ENCODE results near the gene DAZAP1.

DNA sequence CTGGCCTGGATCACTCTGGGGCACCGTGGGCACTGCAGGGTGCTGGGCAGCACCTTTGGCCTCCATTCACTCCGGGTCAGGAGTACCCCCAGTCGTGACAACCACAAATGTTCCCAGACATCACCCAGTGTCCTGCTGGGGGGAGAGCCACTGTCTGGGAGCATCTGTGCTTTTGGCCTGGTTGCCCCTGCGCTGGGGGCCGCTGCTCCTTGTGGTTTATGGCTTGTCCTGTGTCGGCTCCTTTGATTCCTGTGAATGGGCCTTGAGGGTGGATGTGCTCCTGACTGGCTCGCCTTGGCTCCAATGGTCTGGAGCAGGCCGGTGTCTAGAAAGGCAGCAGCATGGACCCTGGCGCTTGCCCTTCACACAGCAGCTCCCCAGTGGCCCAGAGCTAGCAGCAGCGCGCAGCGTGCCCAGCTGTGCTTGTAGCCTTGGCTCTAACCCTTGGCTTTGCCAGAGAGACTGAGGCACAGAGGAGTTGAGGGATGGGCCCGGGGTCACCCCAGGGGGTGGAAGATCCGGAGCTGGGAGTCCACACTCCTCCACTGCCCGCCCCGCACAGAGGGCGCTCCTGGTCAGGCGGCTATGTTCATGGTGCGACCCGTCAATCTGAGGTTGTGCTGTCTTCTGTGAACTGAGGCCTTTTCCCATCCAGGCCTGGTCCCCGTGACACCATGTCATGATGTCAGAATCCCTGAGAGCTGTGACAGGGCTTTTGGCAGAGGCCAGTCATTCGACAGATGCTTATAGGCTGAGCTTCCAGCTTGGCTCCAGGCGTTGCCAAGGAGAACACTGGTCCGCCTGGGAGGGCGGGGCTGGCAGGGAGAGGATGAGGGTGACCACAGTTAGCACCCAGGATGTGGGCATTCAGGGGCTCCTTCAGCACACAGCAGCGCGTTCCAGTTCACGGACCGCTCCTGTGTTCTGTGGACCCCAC lies 4.1 kb downstream of the DAZAP1 start:
- TF ChIP-seq, protein P1, sequence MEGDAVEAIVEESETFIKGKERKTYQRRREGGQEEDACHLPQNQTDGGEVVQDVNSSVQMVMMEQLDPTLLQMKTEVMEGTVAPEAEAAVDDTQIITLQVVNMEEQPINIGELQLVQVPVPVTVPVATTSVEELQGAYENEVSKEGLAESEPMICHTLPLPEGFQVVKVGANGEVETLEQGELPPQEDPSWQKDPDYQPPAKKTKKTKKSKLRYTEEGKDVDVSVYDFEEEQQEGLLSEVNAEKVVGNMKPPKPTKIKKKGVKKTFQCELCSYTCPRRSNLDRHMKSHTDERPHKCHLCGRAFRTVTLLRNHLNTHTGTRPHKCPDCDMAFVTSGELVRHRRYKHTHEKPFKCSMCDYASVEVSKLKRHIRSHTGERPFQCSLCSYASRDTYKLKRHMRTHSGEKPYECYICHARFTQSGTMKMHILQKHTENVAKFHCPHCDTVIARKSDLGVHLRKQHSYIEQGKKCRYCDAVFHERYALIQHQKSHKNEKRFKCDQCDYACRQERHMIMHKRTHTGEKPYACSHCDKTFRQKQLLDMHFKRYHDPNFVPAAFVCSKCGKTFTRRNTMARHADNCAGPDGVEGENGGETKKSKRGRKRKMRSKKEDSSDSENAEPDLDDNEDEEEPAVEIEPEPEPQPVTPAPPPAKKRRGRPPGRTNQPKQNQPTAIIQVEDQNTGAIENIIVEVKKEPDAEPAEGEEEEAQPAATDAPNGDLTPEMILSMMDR (IDR thresholded peaks at IDR 0.05) = no peak
- TF ChIP-seq, protein P2, sequence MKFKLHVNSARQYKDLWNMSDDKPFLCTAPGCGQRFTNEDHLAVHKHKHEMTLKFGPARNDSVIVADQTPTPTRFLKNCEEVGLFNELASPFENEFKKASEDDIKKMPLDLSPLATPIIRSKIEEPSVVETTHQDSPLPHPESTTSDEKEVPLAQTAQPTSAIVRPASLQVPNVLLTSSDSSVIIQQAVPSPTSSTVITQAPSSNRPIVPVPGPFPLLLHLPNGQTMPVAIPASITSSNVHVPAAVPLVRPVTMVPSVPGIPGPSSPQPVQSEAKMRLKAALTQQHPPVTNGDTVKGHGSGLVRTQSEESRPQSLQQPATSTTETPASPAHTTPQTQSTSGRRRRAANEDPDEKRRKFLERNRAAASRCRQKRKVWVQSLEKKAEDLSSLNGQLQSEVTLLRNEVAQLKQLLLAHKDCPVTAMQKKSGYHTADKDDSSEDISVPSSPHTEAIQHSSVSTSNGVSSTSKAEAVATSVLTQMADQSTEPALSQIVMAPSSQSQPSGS (CRISPR knock-in tag; IDR thresholded peaks at IDR 0.05; ENCODE audit: borderline replicate concordance, low read depth) = no peak
- TF ChIP-seq NFYB (CRISPR knock-in tag; conservative IDR thresholded peaks at IDR 0.05; ENCODE audit: low read depth) = no peak
- no peak for TF ChIP-seq IRF2 (CRISPR knock-in tag; IDR thresholded peaks at IDR 0.05; ENCODE audit: borderline replicate concordance, low read depth)
- TF ChIP-seq, protein P3, sequence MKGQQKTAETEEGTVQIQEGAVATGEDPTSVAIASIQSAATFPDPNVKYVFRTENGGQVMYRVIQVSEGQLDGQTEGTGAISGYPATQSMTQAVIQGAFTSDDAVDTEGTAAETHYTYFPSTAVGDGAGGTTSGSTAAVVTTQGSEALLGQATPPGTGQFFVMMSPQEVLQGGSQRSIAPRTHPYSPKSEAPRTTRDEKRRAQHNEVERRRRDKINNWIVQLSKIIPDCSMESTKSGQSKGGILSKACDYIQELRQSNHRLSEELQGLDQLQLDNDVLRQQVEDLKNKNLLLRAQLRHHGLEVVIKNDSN (CRISPR knock-in tag; IDR thresholded peaks at IDR 0.05) = no peak
- no peak for TF ChIP-seq TCF7 (CRISPR knock-in tag; IDR thresholded peaks at IDR 0.05; ENCODE audit: low read depth)
- no peak for TF ChIP-seq TEAD1 (CRISPR knock-in tag; IDR thresholded peaks at IDR 0.05)
- TF ChIP-seq, protein P4, sequence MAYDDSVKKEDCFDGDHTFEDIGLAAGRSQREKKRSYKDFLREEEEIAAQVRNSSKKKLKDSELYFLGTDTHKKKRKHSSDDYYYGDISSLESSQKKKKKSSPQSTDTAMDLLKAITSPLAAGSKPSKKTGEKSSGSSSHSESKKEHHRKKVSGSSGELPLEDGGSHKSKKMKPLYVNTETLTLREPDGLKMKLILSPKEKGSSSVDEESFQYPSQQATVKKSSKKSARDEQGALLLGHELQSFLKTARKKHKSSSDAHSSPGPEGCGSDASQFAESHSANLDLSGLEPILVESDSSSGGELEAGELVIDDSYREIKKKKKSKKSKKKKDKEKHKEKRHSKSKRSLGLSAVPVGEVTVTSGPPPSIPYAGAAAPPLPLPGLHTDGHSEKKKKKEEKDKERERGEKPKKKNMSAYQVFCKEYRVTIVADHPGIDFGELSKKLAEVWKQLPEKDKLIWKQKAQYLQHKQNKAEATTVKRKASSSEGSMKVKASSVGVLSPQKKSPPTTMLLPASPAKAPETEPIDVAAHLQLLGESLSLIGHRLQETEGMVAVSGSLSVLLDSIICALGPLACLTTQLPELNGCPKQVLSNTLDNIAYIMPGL (CRISPR knock-in tag; IDR thresholded peaks at IDR 0.05) = no peak
